Stimulated activated CD8-positive, alpha-beta memory T cell treated with anti-CD3 and anti-CD28 coated beads, Interleukin-7, amount 100 ng/mL, for 24 hours (primary cell): ENCODE data around the gene CHCHD1.
"Not testable (repeated sequence)": the region's sequence is repeated elsewhere in the genome, so short reads cannot be mapped to it uniquely, and the experiment has no call there.

Experiments used
- DNase-seq: peaks from one replicate; pipeline ENCODE4 v3.0.0-alpha.2; 2020; ENCODE audit warnings: low read depth

Gene CHCHD1

DNA sequence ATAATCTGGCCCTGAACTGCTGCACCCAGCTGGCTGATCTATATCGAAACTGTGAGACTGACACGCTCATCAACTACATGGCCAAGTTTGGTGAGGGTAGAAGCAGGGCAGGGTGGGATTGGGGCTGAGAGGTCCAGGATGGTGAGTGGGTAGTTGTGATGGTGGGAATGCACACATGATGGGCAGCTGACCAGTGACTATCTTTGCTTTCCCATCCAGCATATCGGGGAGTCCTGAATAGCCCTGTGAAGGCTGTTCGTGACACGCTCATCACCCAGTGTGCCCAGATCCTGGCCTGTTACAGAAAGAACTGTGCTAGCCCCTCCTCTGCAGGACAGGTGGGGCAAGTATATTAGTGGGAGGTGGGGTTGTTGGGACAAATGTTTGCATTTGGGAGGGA lies 12.5 kb upstream of the CHCHD1 start:
- DNase-seq, result no peak

DNA sequence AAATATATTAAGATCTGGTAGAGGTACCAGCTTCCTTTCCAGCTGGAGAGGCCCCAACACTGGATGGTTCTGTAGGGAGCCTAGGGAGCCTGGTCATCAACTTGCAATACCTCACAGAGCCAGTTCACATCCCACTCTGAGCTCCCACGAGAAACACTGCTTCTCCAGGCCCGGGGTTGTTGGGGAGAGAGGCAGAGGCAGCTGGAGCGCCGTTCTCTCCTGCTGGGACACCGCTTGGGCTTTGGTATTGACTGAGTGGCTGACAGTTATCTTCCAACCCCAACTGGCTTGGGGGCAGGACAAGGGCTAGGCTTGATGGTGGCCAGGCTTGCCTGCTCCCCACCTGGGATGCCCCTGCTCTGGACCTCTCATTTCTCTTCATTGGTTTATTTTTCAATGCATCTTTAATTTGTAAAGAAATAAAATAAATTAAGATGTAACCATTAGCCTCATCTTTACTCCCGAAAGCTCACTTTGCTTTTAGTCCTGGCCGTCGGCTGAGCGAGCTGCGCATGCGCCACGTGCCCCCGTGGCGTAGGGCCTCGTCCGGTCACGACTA lies 10.0 kb upstream of the CHCHD1 start:
- peak; percentile 48 for DNase-seq

DNA sequence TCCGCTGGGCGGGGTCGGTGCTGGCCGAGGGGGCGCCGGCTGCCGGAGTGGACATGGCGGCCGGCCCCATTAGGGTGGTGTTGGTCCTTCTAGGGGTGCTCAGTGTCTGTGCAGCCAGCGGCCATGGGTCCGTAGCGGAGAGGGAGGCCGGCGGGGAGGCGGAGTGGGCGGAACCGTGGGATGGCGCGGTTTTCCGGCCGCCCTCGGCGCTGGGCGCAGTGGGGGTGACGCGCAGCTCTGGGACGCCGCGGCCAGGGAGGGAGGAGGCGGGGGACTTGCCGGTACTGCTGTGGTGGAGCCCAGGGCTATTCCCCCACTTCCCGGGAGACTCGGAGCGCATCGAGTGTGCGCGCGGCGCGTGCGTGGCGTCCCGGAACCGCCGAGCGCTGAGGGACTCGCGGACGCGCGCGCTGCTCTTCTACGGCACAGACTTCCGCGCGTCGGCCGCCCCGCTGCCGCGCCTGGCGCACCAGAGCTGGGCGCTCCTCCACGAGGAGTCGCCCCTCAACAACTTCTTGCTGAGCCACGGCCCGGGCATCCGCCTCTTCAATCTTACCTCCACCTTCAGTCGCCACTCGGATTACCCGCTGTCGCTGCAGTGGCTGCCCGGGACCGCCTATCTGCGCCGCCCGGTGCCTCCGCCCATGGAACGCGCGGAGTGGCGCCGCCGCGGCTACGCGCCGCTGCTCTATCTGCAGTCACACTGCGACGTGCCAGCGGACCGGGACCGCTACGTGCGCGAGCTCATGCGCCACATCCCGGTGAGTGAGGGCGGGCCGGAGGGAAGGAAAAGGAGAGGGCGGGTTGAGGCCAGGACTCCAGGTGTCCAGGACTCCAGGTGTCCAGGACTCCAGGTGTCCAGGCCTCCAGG lies 9.3 kb upstream of the CHCHD1 start:
- DNase-seq, result peak; percentile 50

GRCh38 chr10:73773152-73773879 lies 8.5 kb upstream of the CHCHD1 start:
- DNase-seq, result no peak

DNA sequence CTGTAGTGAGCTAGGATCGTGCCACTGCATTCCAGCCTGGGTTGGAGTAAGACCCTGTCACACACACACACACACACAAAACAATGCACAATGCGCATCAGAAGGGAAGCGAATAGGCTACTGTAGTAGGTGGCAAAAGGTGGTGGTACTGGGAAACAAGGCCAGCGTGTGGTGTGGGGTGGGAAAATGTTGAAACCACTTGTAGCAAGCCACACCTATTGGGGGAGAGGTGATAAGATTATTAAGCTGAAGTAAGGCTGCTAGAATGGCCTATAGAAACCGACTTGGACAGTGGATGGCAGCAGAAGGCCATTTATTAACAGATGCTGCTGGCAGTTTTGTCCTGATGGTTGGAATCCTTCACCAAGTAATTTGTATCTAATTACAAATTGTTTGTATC lies 7.2 kb upstream of the CHCHD1 start:
- DNase-seq, result no peak

GRCh38 chr10:73779018-73779417 lies 2.8 kb upstream of the CHCHD1 start:
- no peak for DNase-seq

GRCh38 chr10:73779539-73780197 lies 2.2 kb upstream of the CHCHD1 start:
- DNase-seq, result no peak

GRCh38 chr10:73780301-73780700 lies 1.5 kb upstream of the CHCHD1 start:
- DNase-seq, result no peak

- no peak for DNase-seq
Measured at GRCh38 chr10:73780966-73781365, 882 bp upstream of the CHCHD1 start.

DNA sequence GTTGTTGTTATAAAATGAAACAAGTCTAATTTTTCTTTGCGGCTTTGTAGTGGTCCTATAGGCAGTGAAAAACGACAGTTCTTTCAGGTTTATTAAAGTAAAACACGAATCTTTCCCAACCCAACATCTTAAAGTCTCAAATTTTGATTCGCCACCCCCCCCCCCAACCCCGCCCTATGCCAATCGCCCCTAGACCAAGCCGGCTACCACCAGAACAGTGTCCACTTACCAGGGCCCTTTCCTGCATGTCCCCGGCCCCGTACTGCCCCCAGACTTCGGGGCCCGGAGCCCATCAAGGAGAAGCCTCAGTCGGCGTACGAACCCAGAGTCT lies 335 bp upstream of the CHCHD1 start:
- DNase-seq, result no peak

DNA sequence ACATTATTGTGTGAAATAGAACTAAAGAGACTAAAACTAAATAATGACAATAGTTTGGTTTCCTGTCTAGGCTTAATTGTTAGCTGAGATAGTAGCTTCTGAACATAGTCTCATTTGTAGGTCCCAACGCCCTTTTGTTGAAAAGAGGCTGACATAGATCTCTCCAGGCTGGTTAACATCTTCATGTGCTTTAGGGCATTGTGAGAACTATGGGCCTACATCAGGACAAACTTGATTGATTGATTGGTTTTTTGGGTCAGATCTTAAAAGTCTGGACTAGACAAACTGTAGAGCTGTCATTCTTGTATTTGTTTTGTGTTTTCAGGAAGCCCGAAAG lies 869 bp downstream of the CHCHD1 start:
- no peak for DNase-seq

GRCh38 chr10:73785211-73785720 lies 3.4 kb downstream of the CHCHD1 start, which contains the start of gene ZSWIM8:
Gene ZSWIM8, plus strand, starts transcription at chr10:73785606. Its CDS starts 273 bp downstream, at chr10:73785879.
- peak; percentile 71 for DNase-seq

DNA sequence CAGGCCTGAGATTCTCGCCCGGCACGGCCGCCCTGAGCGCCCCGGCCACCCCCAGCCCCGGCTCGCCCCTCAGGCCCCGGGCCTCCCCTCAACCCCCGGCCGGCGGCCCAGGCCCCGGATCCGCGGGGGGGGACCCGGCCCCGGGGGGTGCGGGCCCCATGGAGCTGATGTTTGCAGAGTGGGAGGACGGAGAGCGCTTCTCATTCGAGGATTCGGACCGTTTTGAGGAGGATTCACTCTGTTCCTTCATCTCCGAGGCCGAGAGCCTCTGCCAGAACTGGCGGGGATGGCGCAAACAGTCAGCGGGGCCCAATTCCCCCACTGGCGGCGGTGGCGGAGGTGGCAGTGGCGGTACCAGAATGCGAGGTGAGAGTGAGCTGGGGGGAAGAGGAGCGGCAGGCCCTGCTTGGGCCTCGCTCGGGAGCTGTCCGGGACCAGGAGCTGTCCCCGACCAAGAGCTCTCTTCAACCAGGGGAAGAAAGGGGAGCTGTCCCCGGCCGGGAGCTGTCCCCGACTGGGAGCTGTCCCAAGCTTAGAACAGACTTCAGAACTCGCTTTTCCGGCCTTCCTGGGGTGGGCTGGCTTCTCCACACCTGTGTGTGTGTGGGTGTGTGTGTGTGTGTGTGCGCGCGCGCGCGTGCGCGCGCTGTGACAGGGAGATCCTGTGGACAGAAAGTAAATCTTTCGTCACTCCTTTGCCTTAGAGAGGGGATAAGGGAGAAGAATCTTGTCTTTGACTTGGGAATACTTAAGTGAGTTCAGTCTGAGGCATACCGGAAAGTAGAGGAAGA lies 4.1 kb downstream of the CHCHD1 start:
- no peak for DNase-seq

- DNase-seq, result no peak
Measured at GRCh38 chr10:73786512-73786885, 4.7 kb downstream of the CHCHD1 start.

GRCh38 chr10:73787031-73787800 lies 5.4 kb downstream of the CHCHD1 start:
- DNase-seq, result not testable (repeated sequence)

GRCh38 chr10:73788864-73789658 lies 7.2 kb downstream of the CHCHD1 start:
- DNase-seq, result no peak

- DNase-seq, result no peak
Measured at GRCh38 chr10:73789659-73790055, 7.8 kb downstream of the CHCHD1 start.

DNA sequence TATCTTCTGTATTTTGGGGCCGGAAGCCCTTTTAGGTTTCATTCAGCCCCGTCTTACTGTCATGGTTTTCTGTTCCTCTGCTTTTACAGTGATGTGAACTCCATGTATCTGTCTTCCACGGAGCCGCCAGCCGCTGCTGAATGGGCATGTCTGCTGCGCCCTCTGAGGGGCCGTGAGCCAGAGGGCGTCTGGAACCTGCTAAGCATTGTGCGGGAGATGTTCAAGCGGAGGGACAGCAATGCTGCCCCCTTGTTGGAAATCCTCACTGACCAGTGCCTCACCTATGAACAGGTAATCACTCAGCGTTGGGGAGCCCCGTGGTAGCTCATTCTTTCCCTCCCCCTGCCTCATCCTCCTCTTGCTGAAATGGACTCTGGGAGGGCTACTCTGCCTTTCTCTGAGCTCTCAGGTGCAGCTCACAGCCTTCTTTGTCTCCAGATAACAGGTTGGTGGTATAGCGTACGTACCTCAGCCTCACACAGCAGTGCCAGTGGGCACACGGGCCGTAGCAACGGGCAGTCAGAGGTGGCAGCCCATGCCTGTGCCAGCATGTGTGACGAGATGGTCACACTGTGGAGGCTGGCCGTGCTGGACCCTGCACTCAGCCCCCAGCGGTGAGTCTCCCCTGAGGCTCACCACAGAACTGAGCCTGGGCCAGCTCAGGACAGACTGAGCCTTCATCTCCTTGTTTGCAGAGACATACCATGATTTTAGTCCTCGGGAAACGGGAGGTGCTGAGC lies 9.2 kb downstream of the CHCHD1 start:
- no peak for DNase-seq

DNA sequence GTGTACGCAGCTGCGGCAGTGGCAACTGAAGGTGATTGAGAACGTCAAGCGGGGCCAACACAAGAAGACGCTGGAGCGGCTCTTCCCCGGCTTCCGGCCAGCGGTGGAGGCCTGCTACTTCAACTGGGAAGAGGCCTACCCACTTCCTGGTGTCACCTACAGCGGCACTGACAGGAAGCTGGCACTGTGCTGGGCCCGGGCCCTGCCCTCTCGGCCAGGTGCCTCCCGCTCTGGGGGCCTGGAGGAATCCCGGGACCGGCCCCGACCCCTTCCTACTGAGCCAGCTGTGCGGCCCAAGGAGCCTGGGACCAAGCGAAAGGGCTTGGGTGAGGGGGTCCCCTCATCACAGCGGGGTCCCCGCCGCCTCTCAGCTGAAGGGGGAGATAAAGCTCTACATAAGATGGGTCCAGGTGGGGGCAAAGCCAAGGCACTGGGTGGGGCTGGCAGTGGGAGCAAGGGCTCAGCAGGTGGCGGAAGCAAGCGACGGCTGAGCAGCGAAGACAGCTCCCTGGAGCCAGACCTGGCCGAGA lies 10.1 kb downstream of the CHCHD1 start:
- DNase-seq, result no peak
